IMR-90 (cell line): Measurements from ENCODE around the gene STARD3. TPM values are rescaled to one million over a fixed set of nuclear protein-coding genes. Genes with fewer than 3 reads are reported as not detected.

Experiments
- ATAC-seq: fragments of 200-7000 bp; cut with Tn5 transposase; 2 replicates; pipeline ENCODE4 v1.9.1; 2020; ENCODE audit warnings: low read depth, mild to moderate bottlenecking, moderate library complexity
- BruUV-seq: library from RNA; stranded (reverse); fragments of 400-500 nt; replicated peaks from 2 replicates; lab custom pipeline; 2021; lab: Mats Ljungman, UMichigan
- CTCF ChIA-PET: fragments of 300-600 bp; formaldehyde crosslinking; extraction: SDS; loops from one replicate; lab custom pipeline; 2021; ENCODE audit warnings: antibody characterized with exemption; lab: Yijun Ruan, JAX
- POLR2A ChIA-PET: fragments of 300-600 bp; sonication (Branson Sonifier 250); formaldehyde crosslinking; loops from one replicate; lab custom pipeline; 2022; ENCODE audit warnings: antibody characterized with exemption; ENCODE audit not compliant: unreplicated experiment; lab: Charles Lee
- DNase-seq: peaks from one replicate; pipeline ENCODE4 v3.0.0; 2013
- H2AFZ ChIP-seq: replicated peaks from 2 replicates; pipeline ENCODE3; 2013; ENCODE audit warnings: low read length, mild to moderate bottlenecking; ENCODE audit not compliant: poor library complexity
- H2AK5ac ChIP-seq: 2 replicates; pipeline ENCODE4 v1.6.1; 2013; ENCODE audit warnings: low read depth, low read length, inconsistent platforms
- H2AK9ac ChIP-seq: replicated peaks from 2 replicates; pipeline ENCODE3; 2013; ENCODE audit warnings: mild to moderate bottlenecking, low read depth, low read length, moderate library complexity; ENCODE audit not compliant: poor library complexity
- H2BK120ac ChIP-seq: 2 replicates; pipeline ENCODE4 v1.6.1; 2013; ENCODE audit warnings: low read depth, low read length, inconsistent platforms
- H2BK15ac ChIP-seq: 3 replicates; pipeline ENCODE4 v1.6.1; 2013; ENCODE audit warnings: low read depth, low read length, inconsistent platforms
- H2BK20ac ChIP-seq: 2 replicates; pipeline ENCODE4 v1.6.1; 2013; ENCODE audit warnings: low read depth, mild to moderate bottlenecking, inconsistent platforms, low read length, moderate library complexity
- H2BK5ac ChIP-seq: 2 replicates; pipeline ENCODE4 v1.6.1; 2013; ENCODE audit warnings: mild to moderate bottlenecking, low read depth, low read length, inconsistent platforms; ENCODE audit not compliant: poor library complexity, severe bottlenecking
- H3K14ac ChIP-seq: replicated peaks from 2 replicates; pipeline ENCODE4 v1.6.1; 2013; ENCODE audit warnings: low read depth, low read length, inconsistent platforms
- H3K18ac ChIP-seq: 2 replicates; pipeline ENCODE4 v1.6.1; 2013; ENCODE audit warnings: low read depth, low read length, control low read depth
- H3K23ac ChIP-seq: 2 replicates; pipeline ENCODE4 v1.6.1; 2013; ENCODE audit warnings: low read depth, low read length, inconsistent platforms
- H3K27ac ChIP-seq: 2 replicates; pipeline ENCODE4 v1.5.1; 2013; ENCODE audit warnings: mild to moderate bottlenecking, control low read depth, low read length; ENCODE audit not compliant: insufficient read depth
- H3K27me3 ChIP-seq: 2 replicates; pipeline ENCODE4 v1.6.1; 2013; ENCODE audit warnings: low read length; ENCODE audit not compliant: control insufficient read depth, insufficient read depth
- H3K36me3 ChIP-seq: 2 replicates; pipeline ENCODE4 v1.6.1; 2013; ENCODE audit warnings: low read length, mixed read lengths; ENCODE audit not compliant: control insufficient read depth, insufficient read depth
- H3K4ac ChIP-seq: 2 replicates; pipeline ENCODE4 v1.6.1; 2013; ENCODE audit warnings: low read depth, low read length, inconsistent platforms
- H3K4me1 ChIP-seq: 2 replicates; pipeline ENCODE4 v1.6.1; 2013; ENCODE audit warnings: low read length, mixed read lengths; ENCODE audit not compliant: control insufficient read depth, insufficient read depth
- H3K4me2 ChIP-seq: 2 replicates; pipeline ENCODE4 v1.6.1; 2013; ENCODE audit warnings: low read depth, mild to moderate bottlenecking, control low read depth, low read length, moderate library complexity
- H3K4me3 ChIP-seq: 2 replicates; pipeline ENCODE4 v1.5.1; 2013; ENCODE audit warnings: low read depth, mild to moderate bottlenecking, control low read depth, low read length, moderate library complexity; ENCODE audit not compliant: insufficient read depth
- H3K56ac ChIP-seq: 2 replicates; pipeline ENCODE4 v1.6.1; 2013; ENCODE audit warnings: low read length, inconsistent platforms; ENCODE audit not compliant: insufficient read depth; ENCODE audit errors: extremely low read depth
- H3K79me1 ChIP-seq, 2 experiments: 2 replicates each; pipeline ENCODE4 v1.6.1; 2013; ENCODE audit warnings: low read length in 2 of 2, inconsistent platforms in 1 of 2, low read depth in 1 of 2
- H3K9ac ChIP-seq: 2 replicates; pipeline ENCODE4 v1.6.1; 2013; ENCODE audit warnings: low read depth, low read length, control low read depth
- H3K9me1 ChIP-seq: 2 replicates; pipeline ENCODE4 v1.6.1; 2013; ENCODE audit warnings: low read length, inconsistent platforms; ENCODE audit not compliant: insufficient read depth
- H3K9me3 ChIP-seq: 2 replicates; pipeline ENCODE4 v1.6.1; 2013; ENCODE audit warnings: low read length; ENCODE audit not compliant: control insufficient read depth, insufficient read depth
- H4K20me1 ChIP-seq: 2 replicates; pipeline ENCODE4 v1.6.1; 2013; ENCODE audit warnings: low read length, inconsistent platforms; ENCODE audit not compliant: insufficient read depth
- H4K5ac ChIP-seq: 2 replicates; pipeline ENCODE4 v1.6.1; 2013; ENCODE audit warnings: mild to moderate bottlenecking, low read depth, low read length, control low read depth
- H4K8ac ChIP-seq, 2 experiments: 2 replicates each; pipeline ENCODE4 v1.6.1; 2013; ENCODE audit warnings: low read depth in 2 of 2, low read length in 2 of 2, control low read depth in 1 of 2, inconsistent platforms in 1 of 2
- H4K91ac ChIP-seq: 2 replicates; pipeline ENCODE4 v1.6.1; 2013; ENCODE audit warnings: low read depth, low read length, inconsistent platforms; ENCODE audit not compliant: insufficient read depth
- CHD1 ChIP-seq: IDR thresholded peaks from 2 replicates; pipeline ENCODE4 v1.6.1; 2012; ENCODE audit warnings: low read depth, low read length, improper control_type of control experiment
- CTCF ChIP-seq: conservative IDR thresholded peaks from 2 replicates; pipeline ENCODE4 v1.5.1; 2012; ENCODE audit warnings: mild to moderate bottlenecking, low read depth, low read length, improper control_type of control experiment
- MXI1 ChIP-seq: IDR thresholded peaks from 2 replicates; pipeline ENCODE4 v1.6.1; 2012; ENCODE audit warnings: low read depth, mild to moderate bottlenecking, low read length, moderate library complexity, borderline replicate concordance
- NFE2L2 ChIP-seq: fragments of 150-350 bp; IDR thresholded peaks from 2 replicates; pipeline ENCODE4 v1.6.1; 2016; ENCODE audit warnings: low read depth, mild to moderate bottlenecking, low read length
- WGBS, 2 experiments: methylation state at CpG; one replicate each; pipeline versions ENCODE4 v1.1.5 to v1.1.7; 2013; ENCODE audit warnings: missing lambda C conversion rate in 2 of 2; ENCODE audit not compliant: insufficient read length in 1 of 2; ENCODE audit errors: extremely low coverage in 2 of 2; 5-methylcytosine and 5-hydroxymethylcytosine counted together
- dilution Hi-C: fragments of 300-500 bp; cut with HindIII; formaldehyde crosslinking; loops from one replicate; pipeline ENCODE4 v1.14.3; 2018; ENCODE audit warnings: low sequenced_read_pairs; ENCODE audit not compliant: unreplicated experiment
- in situ Hi-C: fragments of 300-500 bp; cut with MboI; formaldehyde crosslinking; loops from 3 replicates; pipeline ENCODE4 v1.14.3; 2019; ENCODE audit warnings: low sequenced_read_pairs, inconsistent platforms, mixed read lengths
- intact Hi-C: fragments of 100-400 bp; cut with micrococcal nuclease; formaldehyde crosslinking; loops from 2 replicates; pipeline ENCODE4 v1.10.0; 2022
- polyA plus RNA-seq, 3 experiments: library from polyadenylated mRNA; depleted of rRNA; stranded (reverse); fragments of >200 nt; gene quantifications; 2 replicates each; pipeline ENCODE4 v1.2.3, GENCODE V29; 2012; ENCODE audit warnings: low replicate concordance in 1 of 3
- total RNA-seq: library from RNA; depleted of rRNA; stranded (reverse); fragments of >200 nt; gene quantifications from 2 replicates; pipeline ENCODE4 v1.2.3, GENCODE V29; 2012

STARD3 gene
- total and polyA plus RNA-seq, 2 of the 4 experiments (the other 2 are of a cell fraction), result 8.1 to 50.4 TPM

DNA sequence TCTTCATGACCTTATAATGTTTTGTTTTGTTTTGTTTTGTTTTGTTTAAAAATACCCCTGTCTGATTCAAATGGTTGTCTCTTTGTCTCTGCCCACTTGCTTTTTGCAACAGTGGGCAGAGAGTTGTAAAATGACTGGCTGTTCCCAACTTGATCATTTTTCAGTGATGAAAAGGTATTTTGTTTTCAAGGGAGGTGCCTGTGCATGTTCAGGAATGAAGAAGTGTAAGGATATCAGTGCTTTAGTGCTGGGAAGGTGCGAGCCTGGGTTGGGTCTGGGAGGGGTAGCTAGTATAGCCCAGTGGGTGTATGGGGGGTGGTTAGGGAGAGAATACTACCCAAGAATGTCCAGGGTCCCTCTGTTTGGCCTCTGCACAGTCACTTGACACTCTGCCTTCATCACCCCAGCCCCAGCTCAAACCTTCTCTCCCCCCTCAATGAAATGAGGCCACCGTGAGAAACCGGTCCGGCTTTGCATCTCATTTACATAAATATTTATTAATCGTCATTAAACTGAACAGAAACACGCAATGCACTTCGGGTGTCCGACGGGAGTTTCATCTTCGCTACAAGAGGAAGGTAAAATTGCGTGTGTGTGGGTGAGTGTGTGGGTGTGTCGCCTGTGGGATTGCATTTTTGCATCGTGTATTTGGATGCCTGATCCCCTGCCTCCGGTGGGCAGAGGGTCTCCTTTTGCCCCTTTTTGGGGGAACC is 33.5 kb upstream of the STARD3 start:
- ChIA-PET CTCF (no interaction called here), POLR2A (no interaction called here)
- Histone ChIP-seq H4K8ac (no peak overlapping the region), H4K5ac (no peak overlapping the region), H2AK9ac (no peak overlapping the region), H4K20me1 (peaks cover 8% of the 10 kb centered on the region; the same call in 1 of the 2 replicates), H3K9ac (no peak overlapping the region), H2BK5ac (no peak overlapping the region), H3K9me1 (no peaks in the 10 kb centered on the region), H2BK20ac (no peak overlapping the region), H3K4me3 (no peak overlapping the region), H3K9me3 (peaks cover 5% of the 10 kb centered on the region; the same call in 1 of the 2 replicates), H3K14ac (no peak overlapping the region), H3K4me1 (no peaks in the 10 kb centered on the region; the same call in 1 of the 2 replicates), H3K36me3 (no peaks in the 10 kb centered on the region), H4K91ac (no peak overlapping the region), H3K27ac (no peak overlapping the region), H2BK120ac (no peak overlapping the region), H2BK15ac (no peak overlapping the region), H2AK5ac (no peak overlapping the region), H3K23ac (no peak overlapping the region), H3K56ac (no peak overlapping the region), H3K4me2 (no peak overlapping the region), H3K27me3 (peaks cover 98% of the 10 kb centered on the region), H3K18ac (no peak overlapping the region), H3K79me1 (no peaks in the 10 kb centered on the region), H2AFZ (no peak overlapping the region), H3K4ac (no peak overlapping the region)
- DNase-seq (no peak), ATAC-seq (no peak)
- BruUV-seq, result no TSS peak
- WGBS, 2 experiments, result 9% methylated on average over 6 of the region's 14 CpGs; no CpG with 5 or more reads in 1 of the 2 experiments
- in situ Hi-C loops (no loop called here), intact Hi-C loops (no loop called here), dilution Hi-C loops (no loop called here)
- TF ChIP-seq CTCF, result no peak
- TF ChIP-seq NFE2L2, result no peak
- no peak for TF ChIP-seq MXI1
- no peak for TF ChIP-seq CHD1
